EL (cell line): ENCODE measurements around the gene IGSF8.

ENCODE experiments used
- DNase-seq: peaks from one replicate; pipeline ENCODE4 v3.0.0-alpha.2; 2016

IGSF8 gene

DNA sequence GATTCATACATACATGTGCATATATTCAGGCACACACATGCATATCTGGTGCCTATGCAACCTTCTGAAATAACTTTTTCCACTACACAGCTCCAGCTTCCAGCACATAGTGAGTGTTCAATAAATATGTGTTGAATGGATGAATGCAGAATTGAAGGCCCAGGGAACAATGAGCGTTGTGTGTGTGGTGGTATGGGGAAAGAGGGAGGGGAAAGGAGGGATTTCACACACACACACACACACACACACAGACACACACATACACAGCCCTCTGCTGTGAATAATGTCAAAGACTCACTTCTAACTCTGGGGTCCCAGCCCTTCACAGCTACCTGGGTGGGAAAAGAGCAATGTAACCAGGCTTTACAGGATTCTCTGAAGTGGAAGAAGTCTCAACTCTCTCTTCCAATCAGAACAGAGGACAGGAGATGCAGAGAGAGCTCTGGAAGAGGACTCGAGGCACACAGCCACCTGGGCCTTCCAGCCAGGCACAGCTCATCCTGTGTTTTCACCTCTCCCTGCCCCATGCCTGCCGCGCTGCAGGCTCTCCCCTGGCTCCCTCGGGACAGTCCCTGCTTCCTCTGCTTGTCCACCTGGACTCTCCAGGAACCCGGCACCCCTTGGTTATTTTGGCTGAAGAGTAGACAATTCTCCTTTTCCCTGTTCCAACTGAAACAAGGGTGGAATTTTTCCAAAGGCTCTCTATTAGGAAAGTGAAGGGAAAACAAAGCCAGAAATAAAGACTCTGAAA, 5.4 kb upstream of the IGSF8 start:
- no peak for DNase-seq

DNA sequence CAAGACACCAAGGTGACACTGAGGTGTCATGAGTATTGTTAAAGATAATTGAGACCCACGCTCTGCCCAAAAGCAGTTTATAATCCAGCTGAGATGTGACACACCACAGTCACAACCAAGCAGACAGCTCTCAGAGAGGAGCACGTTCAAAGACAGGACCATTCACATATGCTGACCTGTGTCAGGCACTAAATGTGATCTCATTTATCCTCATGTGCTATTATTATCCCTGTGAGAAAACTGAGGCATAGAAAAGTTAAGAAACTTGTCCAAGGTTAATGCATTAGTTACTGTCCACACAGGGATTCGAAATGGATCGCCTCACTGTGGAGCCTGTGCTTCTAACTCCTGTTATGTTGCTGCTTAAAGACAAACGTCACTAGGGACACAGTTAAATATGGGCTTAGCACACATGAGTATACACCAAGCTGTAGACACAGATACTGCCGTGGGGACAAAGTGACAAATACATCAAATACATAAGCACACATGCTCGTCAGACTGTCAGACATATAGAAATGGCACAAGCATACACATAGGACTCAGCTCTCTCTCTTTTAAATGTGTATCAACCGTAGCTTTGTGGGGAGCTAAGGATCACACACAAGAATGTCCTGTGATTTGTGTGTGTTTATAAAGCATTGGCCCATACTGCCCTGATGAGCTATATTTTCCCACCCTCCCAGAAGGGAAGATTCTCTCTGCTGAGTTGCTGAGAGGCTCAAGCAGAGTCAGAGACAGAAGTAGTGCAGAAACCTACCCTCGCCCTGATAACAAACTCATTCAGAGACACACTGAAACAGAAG, 3.5 kb upstream of the IGSF8 start:
- DNase-seq: no peak

DNA sequence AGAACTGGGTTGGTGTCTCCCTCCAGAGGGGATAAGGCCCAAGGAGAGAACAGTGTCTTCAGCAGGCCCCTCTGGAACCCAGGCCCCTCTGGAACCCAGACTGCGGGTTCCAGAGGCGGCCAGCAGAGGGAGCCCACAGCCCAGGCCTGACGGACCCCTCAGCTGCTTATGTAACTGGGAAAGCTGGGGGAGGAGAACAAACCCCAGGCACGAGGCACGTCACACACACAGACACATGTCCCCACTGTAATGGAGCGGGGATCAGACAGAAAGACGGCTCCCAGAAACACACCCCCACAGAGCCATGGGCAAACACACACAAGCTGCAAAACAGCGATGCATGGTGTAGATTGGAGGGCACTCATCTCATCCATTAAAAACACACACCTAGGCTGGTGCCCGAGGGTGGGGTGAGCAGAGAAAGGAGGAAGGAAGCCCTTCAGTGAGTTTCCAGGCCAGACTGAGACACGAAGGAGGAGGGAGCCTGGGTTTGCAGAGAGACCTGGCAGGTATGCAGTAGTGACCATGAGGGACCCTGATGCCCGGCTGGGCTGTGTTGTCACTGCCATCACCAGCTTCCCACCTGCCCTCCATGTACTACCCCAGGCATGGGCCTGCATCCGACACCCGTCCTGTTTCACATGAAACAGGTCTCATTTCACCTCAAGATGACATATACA, 2.8 kb upstream of the IGSF8 start:
- DNase-seq: peak; percentile 80

DNA sequence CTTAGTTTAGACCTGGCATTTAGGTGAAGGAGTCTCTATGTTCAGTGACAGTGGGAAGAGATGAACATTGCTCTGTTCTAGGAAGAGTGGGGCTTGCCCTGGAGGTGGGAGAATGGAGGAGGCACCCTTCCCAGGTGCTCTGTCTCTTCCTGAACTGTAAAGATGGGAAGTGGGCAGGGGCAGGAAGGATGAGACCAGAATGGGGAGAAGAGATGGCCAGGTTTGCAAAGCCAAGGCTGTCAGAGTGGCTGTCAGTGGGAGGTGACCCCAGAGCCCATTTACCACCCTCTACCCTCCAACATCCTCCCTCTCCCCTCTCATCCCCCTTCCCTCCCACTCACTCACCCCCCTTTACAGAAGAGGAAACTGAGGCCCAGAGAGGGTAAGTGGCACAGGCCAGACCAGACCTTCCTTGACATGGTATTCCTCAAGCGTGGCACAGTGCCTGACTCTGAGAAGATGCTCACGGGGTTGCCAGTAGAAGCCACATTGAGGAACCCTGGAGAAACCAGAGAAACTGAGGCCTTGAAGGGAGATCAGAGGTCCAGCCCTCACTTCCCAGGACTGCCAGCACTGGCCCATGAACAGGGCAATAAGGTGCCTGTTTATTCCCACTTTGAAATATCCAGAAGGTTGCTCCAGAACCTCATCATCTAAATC, 1.4 kb upstream of the IGSF8 start:
- no peak for DNase-seq

DNA sequence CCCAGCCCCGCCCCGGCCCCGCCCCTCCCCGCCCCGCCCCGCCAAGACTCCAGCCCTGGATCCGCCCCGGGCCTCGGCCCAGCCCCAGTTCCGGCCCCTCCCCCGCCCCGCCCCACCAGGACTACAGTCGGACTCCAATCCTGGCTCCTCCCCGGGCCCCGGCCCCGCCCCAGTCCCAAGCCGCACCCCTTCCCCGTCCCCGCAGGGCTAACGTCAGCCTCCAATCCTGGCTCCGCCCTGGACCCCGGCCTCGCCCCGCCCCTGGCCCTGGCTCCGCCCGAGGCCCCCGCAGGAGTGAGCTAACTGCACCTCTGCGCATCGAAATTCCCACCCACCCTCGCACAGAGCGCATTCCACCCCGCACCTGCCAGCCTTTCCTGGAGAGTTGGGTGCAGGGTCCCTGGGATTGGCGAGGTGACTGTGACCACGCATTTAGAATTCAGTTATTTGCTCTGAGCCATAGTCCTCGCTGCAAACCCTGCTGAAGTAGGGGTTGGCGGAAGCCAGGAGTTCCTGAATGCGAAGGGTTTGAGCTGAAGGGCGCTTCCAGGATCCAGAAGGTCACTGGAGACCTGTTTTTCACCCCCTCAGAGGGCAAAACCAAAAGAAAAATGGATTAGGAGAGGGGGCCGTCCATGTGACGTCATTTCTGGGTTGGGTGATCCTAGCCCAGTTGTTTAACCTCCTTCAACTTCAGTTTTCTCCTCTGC, 588 bp upstream of the IGSF8 start:
- DNase-seq: peak; percentile 94

DNA sequence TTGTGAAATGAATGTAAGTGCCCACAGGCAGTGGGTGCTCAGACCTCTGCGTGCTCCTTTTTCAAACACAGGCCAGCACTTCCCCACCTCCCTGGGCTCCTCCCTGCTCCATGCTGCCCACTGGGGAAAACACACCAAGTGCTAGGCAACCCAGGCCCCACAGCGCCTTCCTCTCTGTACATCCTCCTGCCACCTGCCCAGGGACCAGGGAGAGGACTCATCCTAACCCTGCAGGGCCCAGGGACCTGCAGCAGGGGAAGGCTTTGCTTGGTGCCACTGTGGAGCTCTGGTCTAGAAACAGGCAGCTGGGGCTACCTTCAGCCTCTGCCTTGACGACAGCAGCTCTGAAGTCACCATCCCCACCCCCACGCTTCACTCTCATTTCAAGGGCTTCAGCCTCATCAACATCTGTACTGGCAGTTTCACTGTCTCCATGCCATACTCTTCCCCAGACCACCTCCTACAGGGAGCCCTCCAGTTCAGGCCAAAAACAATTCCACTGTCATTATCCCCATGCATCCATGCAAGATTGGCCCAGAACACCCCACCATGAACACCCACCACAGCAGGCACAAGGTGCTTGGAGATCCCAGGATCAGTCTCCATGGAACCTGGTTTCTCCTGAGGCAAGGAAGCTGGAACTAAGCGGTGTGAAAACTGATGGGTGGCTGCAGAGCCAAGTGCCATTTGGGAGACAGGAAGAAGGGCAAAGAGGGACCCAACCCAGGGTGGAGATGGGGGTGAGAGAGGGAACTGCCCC, 1.1 kb downstream of the IGSF8 start:
- DNase-seq: no peak

DNA sequence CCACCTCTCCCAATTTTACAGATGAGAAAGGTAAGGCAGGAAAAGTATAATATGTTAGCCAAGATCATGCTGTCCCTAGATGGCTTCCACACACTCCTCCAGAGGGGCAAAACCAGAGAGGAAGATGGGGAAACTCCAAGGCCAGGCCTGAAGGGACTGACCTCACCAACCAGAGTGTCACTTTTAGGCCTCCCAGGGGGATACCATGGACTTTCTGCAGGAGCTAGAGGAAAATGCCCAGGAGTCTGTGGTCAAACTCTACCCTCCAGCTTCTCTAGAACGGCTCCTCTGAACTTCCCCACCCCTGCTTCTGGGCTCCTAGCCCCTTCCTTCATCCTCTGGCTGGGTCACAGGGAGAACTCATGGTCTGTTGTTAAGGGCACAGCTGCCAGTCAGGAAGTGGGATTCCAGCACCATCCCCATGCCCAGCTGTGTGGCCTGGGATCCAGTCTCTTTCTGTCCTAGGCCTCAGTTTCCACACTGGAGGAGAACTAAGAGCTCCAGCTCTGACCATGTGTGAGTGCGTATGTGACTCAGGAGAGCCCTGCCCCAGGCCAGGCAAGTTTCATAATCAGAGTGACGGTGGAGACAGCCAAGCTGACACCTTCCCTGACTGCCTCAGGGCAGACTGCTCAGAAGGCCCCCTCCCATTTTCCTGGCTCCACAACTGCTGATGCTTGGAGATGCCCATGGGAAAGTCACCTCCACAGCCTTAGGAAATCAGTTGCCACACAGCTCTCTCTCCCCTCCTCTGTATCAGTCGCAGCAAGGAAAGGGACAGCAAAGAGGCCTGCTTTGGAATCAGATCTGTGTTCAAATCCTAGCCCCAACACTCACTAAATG, 1.9 kb downstream of the IGSF8 start:
- peak; percentile 70 for DNase-seq

DNA sequence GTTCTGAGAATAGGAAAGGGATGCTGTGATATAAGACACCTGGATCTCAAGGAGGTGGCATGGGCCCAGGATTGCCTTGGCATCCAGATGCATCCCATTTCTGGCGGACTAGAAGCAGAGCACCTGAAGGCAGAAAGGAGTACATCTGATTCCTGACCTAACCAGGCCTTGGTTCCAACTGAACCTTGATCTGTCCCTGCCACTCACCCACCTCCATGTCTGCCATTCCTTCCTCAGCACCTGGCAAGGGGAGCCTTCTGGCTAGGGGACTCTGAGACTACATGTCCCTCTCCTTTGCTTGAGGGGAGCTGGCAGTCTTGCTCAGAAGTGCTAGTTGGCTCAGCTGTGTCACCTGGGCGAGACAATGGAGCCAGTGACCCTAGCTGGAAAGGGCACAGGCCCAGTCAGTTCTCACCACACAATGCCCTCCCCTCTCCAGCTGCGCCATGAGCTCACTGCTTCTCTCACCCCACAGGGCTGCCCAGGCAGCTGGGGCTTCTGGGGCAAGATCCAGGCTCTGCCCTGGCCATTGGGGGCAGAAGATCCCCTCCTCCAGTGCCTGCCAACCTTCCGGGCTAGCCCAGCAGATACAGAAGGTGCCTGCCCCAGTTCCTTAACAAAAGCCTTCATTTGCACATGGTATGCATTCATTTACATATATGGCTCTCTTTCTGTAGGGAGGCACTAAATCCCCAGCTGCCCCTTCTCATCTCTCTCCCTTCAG, 2.9 kb downstream of the IGSF8 start:
- no peak for DNase-seq

DNA sequence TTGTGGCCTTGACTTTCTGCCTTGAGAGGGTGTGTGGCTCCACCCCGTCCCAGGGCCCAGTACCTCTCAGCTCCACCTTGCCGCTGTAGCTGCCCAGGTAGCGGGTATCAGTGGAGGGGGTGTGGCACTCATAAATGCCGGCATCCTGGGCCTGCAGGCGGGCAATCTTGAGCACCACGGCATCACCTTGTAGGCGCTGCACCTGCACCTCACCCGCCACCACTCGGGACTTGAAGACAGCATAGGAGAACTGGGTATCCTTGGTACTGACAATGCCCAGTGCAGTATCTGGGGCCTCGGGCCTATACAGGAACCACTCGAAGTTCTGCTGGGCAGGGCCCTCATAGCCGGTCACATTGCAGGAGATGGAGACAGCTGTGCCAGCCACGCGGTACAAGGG, 3.6 kb downstream of the IGSF8 start:
- DNase-seq: no peak

DNA sequence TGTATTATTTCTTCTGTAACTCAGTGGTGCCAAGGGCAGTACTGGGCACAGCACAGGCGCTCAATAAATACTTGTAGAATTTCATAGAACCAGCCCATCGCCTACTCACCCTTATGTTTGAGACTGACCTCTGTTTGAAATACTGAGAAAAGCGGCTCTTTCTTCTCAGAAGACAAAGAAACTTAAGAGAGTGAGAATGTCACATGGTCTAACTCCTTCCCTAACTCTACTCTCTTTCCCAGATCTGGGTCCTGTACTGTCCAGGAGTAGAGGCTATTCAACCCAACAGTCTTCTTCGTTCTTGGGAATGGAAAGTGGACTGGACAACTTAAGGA, 4.2 kb downstream of the IGSF8 start:
- DNase-seq: no peak

DNA sequence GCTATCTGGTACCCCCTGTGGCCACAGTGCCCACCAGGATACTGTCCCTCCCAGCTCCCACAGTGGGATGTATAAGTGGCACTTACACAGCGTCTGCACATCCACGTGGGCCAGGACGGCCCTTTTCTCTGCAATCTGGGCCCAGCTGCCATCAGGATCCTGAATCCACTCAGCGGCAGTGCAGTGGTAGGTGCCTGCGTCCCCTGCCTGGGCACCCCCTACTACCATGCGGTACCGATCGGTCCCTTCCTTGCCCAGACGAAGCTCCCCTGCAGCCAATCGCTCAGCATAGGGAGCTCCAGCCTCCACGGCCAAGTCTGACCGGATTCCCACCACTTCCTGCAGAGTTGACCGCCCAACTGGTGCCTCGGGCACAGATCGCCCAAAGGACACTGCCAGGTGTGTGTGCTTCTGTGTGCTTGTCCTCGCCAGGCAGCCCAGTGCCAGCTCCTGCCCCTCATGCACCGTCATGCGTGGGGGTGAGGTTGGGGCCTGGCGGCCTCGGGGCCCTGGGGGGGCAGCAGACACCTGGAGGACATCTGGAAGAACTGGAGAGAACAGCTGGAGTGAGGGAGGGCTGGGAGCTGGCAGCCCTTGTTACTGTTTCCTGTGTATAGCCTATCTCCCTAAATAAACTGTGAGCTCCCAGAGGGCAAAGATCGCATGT, 4.7 kb downstream of the IGSF8 start:
- no peak for DNase-seq

DNA sequence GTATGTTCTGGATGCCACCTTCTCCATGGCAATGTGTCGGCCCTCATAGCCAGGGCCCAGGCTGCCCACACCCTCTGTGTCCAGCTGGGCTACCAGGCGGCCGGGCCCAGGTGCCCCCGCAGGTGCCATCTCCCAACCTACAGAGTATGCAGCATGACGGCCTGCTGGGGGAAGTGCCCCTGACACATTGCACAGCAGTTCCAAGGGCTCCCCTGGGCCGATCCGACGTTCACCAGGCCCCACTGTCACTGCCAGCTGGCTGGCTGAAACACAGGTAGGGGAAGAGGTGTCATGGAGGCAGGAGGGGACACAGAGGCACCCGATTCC, 5.4 kb downstream of the IGSF8 start:
- no peak for DNase-seq

DNA sequence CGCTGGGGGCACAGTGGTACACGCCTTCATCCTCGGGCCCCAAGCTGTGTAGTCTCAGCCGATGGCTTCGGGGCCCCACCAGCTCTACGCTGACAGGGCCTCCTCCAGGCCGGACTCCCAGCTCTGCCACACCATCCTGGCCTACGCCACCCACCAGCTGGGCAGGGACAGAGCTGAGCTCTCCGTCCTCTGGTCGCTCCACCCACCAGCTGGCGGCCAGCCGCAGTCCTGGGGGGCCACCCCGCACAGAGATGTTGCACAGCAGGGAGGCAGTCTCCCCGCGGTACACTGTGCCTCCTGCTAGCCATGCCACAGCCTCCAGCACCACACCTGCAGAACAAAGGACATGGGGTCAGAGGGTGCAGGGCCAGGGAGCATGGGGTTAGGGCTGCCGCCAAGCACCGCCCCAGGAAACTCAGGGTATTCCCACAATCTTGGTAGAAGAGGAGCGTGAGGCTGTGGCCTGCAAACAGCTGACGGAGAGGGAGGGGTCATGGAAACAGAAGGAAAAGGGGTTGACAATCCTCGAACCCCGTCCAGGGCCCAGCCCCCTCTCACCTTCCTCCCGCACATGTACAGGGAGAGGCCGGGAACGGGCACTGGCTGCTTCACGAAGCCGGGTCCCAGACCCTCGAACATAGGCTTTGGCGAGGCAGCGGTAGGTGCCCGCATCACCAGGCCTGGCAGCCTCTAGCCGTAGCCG, 5.9 kb downstream of the IGSF8 start:
- DNase-seq: no peak

DNA sequence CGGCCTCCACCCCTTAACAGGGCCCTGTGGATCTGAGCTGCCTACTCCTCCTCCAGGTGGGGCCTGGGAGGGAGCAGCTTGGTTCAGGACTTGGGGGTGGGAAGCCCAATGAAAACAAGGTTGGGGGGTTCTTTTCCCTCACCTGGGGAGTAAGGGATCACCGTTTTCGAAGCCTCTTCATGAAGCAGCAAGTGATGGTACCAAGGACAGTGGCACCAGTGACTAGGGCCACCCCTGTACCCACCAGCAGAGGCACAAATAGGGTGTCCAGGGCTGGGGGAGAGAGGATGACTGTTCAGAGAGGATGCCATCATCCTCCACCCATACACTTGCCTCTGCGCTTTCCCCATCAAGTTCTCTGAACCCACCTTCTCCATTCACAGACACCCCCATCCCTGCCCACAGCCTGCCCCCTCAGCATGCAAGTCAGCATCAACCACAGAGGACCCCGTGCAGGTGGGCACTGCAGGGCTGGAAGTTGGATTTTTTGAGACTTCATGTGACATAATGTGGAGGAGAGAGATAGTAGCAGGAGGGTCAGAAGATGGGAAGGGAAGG, 6.7 kb downstream of the IGSF8 start:
- DNase-seq: no peak

DNA sequence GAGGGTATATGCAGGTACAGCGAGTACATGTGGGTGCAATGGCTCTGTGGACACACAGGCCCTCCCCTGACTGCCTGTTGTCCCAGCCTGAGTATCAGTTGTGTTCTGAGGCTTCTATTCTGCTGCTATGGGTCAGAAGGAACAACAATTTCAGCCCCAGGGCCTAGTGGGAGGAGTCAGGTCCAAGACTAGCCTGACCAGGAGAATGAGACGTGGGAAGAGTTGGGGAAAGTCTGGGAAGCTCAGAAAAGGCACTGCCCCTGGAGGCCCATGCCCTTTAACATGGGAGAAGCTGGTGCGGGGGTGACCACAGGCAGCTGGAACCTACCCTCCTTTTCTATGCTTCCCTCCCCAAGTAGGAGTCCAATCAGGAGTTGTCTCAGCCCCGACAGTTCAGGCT, 7.7 kb downstream of the IGSF8 start:
- DNase-seq: no peak

DNA sequence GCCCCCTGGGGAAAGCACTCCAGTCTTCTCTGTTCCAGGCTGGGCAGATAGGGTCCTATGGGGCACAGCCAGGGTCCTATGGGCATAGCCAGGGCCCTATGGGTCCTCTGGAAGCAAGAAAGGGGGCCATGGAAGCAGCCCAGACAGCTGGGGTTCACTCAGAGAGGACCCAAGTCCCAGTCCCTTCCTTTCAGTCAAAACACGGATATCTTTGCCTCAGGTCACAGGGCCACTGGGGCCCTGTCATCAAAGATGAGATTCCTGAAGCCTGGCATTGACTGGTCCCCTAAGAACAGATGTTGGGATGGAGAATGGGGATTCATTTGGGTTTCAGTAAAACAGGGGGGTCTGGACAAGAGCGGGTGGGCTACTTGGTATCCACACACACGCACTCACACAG, 8.5 kb downstream of the IGSF8 start:
- DNase-seq: no peak

DNA sequence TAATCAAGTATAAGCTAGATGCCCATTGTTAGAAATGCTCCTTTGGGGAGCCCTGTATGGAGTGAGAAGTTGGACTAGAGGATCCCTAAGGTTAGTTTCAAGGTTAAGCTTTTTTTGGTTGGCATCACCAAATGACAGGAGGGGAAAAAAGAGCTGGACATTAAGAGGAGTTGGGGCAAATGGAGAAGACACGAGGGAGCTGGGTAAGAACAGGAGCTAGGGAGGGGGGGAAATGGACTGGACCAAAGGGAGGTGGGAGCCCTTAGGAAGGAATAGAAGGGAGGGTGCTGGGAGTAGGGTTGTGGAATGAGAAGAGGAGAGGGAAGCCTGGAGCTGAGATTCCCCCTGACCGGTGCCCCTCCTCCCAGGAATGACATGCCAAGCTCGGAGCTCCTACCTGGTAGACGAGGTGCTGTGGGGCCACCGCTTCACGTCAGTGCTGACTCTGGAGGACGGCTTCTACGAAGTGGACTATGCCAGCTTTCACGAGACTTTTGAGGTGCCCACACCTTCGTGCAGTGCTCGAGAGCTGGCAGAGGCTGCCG, 11.2 kb downstream of the IGSF8 start:
- no peak for DNase-seq

DNA sequence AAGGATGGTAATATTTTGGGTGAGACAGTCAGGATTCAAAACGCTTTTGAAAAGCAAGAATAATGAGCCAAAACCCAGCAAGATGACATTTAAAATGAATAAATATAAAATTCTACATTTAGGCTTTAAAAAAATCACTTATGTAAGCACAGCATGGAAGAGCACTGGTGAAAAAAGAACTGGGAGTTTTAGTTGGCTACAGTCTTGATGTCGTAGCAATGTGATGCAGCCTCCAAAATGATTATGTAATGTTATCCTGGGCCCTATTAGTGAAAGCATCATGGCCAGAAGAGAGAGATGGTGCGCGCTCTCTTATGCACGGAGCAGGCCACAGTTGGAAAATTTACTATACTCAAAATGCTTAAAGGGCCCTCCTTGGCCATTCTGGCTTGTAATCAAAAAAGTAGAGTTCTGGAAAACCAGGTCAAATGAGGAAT, 11.9 kb downstream of the IGSF8 start:
- DNase-seq: no peak
